ENCODE measurements around the gene ZNF570. TPM values are rescaled to one million over a fixed set of nuclear protein-coding genes. Genes with fewer than 3 reads are reported as not detected.

Gene ZNF570
- 11.7 and 12.6 TPM in 2 replicates for total RNA-seq
- long read RNA-seq, full-length matches to known transcripts = 2 of 4 reads
- long read RNA-seq, partial matches to known transcripts = 0 of 4 reads
- long read RNA-seq, other reads (novel, unspliced or antisense) = 2 of 4 reads

DNA sequence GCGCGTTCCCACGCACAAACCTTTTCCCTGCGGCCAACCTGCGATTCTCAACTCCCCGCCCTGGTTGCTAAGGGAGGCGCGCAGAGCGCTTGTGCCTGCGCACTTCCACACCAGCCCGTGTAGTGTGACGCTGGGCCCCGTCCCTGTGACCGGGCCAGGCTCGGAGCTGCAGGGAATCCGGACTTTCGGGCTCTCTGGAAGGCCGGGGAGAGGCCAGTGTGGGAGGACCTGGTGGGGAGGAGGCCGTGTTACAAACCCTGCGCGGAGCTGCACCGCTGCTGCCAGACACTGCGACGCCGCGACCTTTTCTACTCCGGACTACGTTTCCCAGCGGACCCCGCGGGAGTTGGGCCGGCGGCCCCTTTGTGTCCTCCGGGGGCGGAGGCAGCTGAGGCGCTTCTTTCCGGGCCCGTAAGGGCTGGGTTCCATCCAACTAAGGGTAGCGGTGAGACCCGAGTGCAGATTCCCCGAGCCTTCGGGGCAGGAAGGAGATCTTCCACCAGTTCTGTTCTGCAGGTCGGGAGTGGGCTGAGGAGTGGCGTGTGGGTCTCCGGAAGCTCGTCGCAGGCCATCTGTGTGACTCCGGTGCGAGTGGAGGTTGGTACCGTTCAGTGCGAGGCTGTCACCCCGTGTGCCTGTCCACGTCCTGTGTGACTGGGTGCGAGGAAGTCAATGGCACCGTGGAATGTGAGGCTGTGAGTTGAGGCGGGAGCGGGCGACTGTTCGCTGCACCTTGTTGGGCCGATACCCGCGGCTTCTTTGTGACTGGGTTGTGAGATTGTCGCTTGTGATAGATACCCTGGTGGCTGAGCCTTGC lies at the start of gene ZNF570:
TSS of gene ZNF570 (plus strand) at position 396 of the 817 bp plus-strand sequence. CDS start 999 bp downstream, outside the sequence.
- H3K27me3 Mint-ChIP-seq = no peaks in the 10 kb centered on the region
- TF ChIP-seq, protein P1, sequence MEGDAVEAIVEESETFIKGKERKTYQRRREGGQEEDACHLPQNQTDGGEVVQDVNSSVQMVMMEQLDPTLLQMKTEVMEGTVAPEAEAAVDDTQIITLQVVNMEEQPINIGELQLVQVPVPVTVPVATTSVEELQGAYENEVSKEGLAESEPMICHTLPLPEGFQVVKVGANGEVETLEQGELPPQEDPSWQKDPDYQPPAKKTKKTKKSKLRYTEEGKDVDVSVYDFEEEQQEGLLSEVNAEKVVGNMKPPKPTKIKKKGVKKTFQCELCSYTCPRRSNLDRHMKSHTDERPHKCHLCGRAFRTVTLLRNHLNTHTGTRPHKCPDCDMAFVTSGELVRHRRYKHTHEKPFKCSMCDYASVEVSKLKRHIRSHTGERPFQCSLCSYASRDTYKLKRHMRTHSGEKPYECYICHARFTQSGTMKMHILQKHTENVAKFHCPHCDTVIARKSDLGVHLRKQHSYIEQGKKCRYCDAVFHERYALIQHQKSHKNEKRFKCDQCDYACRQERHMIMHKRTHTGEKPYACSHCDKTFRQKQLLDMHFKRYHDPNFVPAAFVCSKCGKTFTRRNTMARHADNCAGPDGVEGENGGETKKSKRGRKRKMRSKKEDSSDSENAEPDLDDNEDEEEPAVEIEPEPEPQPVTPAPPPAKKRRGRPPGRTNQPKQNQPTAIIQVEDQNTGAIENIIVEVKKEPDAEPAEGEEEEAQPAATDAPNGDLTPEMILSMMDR (IDR thresholded peaks at IDR 0.05; ENCODE audit: unreplicated experiment) = no peak
- no peaks in the 10 kb centered on the region for H3K9me3 Mint-ChIP-seq (ENCODE audit: low read depth)
- peak within 1 kb of the TSS; percentile 98 for H3K27ac Mint-ChIP-seq
- peak within 1 kb of the TSS; percentile 98 for H3K4me3 Mint-ChIP-seq (ENCODE audit: low read depth)
- peak; percentile 73 for DNase-seq (ENCODE audit: low spot score, unreplicated experiment)
- H3K4me1 Mint-ChIP-seq (ENCODE audit: low read depth) = peaks cover 18% of the 10 kb centered on the region
- peaks cover 12% of the 10 kb centered on the region for H3K36me3 Mint-ChIP-seq (ENCODE audit: insufficient read depth)

DNA sequence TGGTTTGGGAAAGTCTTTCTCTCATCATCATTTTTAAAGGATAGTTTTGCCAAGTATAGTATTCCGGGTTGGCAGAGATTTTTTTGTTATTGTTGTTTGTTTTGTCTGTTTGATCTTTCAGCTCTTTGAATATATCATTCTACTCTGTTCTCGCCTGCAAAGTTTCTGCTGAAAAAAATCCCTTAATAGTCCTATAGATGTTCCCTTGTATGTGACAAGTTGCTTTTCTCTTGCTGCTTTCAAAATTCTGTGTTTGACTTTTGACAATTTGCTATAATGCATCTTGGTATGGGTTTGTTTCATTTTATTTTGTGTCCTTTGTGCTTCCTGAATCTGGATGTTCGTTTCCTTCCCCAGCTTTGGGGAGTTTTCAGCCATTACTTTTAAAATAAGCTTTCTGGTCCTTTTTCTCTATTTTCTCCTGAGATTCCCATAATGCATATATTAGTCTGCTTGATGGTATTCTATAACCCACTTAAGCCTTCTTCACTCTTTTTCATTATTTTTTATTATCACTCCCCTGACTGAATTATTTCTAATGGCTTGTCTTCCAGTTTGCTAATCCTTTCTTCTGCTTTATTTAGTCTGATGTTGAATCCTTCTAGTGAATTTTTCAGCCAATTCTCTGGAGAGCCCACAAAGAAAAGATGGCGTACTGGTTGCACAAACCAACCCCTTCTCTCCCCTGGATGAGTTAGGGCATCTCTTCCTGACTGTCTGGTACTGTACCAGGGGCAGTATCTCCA lies 16.5 kb upstream of the ZNF570 start:
- no peak for DNase-seq (ENCODE audit: low spot score, unreplicated experiment)
- peaks cover 69% of the 10 kb centered on the region for H3K36me3 Mint-ChIP-seq (ENCODE audit: insufficient read depth)
- H3K27me3 Mint-ChIP-seq = no peaks in the 10 kb centered on the region
- H3K9me3 Mint-ChIP-seq (ENCODE audit: low read depth) = peaks cover 76% of the 10 kb centered on the region
- no peak overlapping the region for H3K27ac Mint-ChIP-seq
- no peak overlapping the region for H3K4me3 Mint-ChIP-seq (ENCODE audit: low read depth)
- TF ChIP-seq, protein P1 (IDR thresholded peaks at IDR 0.05; ENCODE audit: unreplicated experiment) = no peak
- H3K4me1 Mint-ChIP-seq (ENCODE audit: low read depth) = no peaks in the 10 kb centered on the region

DNA sequence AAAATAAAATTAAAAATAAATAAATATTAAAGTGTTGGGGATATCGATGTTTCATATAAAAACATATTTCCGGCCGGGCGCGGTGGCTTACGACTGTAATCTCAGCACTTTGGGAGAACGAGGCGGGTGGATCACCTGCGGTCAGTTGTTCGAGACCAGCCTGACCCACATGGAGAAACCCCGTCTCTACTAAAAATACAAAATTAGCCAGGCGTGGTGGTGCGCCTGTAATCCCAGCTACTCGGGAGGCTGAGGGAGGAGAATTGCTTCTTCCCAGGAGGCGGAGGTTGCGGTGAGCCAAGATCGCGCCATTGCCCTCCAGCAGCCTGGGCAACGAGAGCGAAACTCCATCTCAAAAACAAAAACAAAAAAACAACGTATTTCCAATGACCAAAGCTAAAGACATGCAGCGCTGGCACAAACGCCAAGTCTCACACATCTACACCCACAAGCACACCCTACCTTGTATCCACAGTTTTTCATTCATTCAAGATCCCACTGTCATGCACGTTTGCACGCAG lies 2.8 kb upstream of the ZNF570 start:
- DNase-seq (ENCODE audit: low spot score, unreplicated experiment) = no peak

DNA sequence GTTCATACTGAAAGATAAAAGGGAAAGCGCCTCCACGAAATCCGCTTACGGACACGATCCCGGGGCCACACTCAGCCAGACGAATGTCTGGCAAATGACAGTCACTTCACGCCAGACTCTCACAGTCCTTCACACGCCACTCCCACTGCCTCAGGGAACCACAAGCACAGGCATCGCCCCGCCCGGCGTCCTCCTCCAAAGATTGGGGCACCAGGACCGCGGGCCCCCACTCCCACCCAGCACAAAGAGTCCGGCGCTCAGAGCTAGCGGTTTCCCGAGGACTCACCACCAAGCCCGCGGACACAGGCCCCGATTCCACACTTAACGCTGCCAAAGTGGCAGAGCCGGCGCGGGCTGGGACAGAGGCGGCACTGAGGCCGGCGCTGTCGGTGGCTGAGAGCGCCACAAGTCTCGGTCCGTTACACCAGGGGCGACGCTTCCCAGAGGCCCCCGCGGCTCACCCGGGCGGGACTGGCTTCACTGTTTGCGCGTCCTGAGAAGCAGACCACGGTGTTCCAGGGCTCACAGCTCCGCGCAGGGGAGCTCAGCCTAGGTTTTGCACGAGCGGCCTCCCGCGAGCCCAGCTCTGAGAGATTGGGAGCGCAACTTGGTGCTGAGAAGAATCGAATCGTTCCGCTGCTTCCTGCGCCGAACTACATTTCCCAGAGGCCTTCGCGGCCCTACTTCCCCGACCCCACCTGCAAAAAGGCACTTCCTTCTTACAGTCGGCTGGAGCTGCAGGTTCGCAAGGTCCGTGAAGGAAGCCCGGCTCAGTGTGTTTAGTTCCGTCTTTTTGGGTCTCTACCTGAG lies 2.2 kb upstream of the ZNF570 start, which contains the start of gene ZNF569:
TSS of gene ZNF569 (minus strand) at position 647 of the 810 bp plus-strand sequence. CDS start 22,523 bp downstream, outside the sequence.
- H3K9me3 Mint-ChIP-seq (ENCODE audit: low read depth) = no peaks in the 10 kb centered on the region
- peak within 1 kb of the TSS; percentile 98 for H3K27ac Mint-ChIP-seq
- H3K4me3 Mint-ChIP-seq (ENCODE audit: low read depth) = peak within 1 kb of the TSS; percentile 98
- peaks cover 12% of the 10 kb centered on the region for H3K36me3 Mint-ChIP-seq (ENCODE audit: insufficient read depth)
- TF ChIP-seq, protein P1 (IDR thresholded peaks at IDR 0.05; ENCODE audit: unreplicated experiment) = no peak
- peak; percentile 64 for DNase-seq (ENCODE audit: low spot score, unreplicated experiment)
- H3K4me1 Mint-ChIP-seq (ENCODE audit: low read depth) = peaks cover 18% of the 10 kb centered on the region
- H3K27me3 Mint-ChIP-seq = no peaks in the 10 kb centered on the region

More for the DNA sequence above, 2.8 kb upstream of the ZNF570 start:
- Mint-ChIP-seq H3K27me3 (no peaks in the 10 kb centered on the region), H3K4me3 (ENCODE audit: low read depth) (peak overlapping the region; percentile 98), H3K9me3 (ENCODE audit: low read depth) (no peaks in the 10 kb centered on the region), H3K27ac (peak overlapping the region; percentile 98), H3K36me3 (ENCODE audit: insufficient read depth) (peaks cover 12% of the 10 kb centered on the region), H3K4me1 (ENCODE audit: low read depth) (peaks cover 18% of the 10 kb centered on the region)
- TF ChIP-seq, protein P1 (IDR thresholded peaks at IDR 0.05; ENCODE audit: unreplicated experiment) = no peak

All from progenitor cell of endocrine pancreas (in vitro differentiated cells).